K562 (cell line): Measurements from ENCODE around the gene TRPM4. TPM values are rescaled to one million over a fixed set of nuclear protein-coding genes. Genes with fewer than 3 reads are reported as not detected.

Experiments used
- AFF1 ChIP-seq, 2 experiments: fragments of 450-650 bp; IDR thresholded peaks; 2 replicates each; pipeline ENCODE4 v1.6.1; 2018; ENCODE audit warnings: mild to moderate bottlenecking in 2 of 2, low read depth in 1 of 2; ENCODE audit not compliant: partially characterized antibody in 2 of 2
- ESRRA ChIP-seq: fragments of 450-650 bp; IDR thresholded peaks from 2 replicates; pipeline ENCODE4 v1.6.1; 2014; ENCODE audit warnings: low read depth, mild to moderate bottlenecking, moderate library complexity, borderline replicate concordance
- MAFK ChIP-seq: IDR thresholded peaks from 2 replicates; pipeline ENCODE4 v1.6.1; 2011; ENCODE audit warnings: low read length, improper control_type of control experiment
- MEIS2 ChIP-seq: fragments of 450-650 bp; IDR thresholded peaks from 2 replicates; pipeline ENCODE4 v1.6.1; 2014; ENCODE audit warnings: mild to moderate bottlenecking; ENCODE audit not compliant: partially characterized antibody
- RBM14 ChIP-seq: fragments of 200-400 bp; formaldehyde crosslinking; IDR thresholded peaks from 2 replicates; pipeline ENCODE4 v1.6.1; 2018; ENCODE audit warnings: low read depth, mild to moderate bottlenecking, low read length, moderate library complexity, borderline replicate concordance; ENCODE audit not compliant: insufficient read depth
- SRSF9 ChIP-seq: fragments of 200-400 bp; formaldehyde crosslinking; IDR thresholded peaks from 2 replicates; pipeline ENCODE4 v1.6.1; 2017; ENCODE audit warnings: low read depth, low read length, borderline replicate concordance
- VEZF1 ChIP-seq: fragments of 200-800 bp; sonication (Bioruptor generic); IDR thresholded peaks from 2 replicates; pipeline ENCODE4 v1.6.1; 2017; ENCODE audit warnings: missing genetic modification characterization, missing compliant biosample characterization
- ZNF24 ChIP-seq: fragments of 450-650 bp; IDR thresholded peaks from 2 replicates; pipeline ENCODE4 v1.6.1; 2016
- polyA plus RNA-seq, 8 experiments: library from polyadenylated mRNA; depleted of rRNA in 4 of 8; stranded (reverse) in 5 of 8; unstranded in 3 of 8; fragments of >200 nt; fragmentation: Nextera tagmentation in 2 of 8; fragmentation: Illumina TruSeq in 1 of 8; extraction: Ambion mirVana in 2 of 8; extraction: Trizol in 1 of 8; gene quantifications; 2 replicates each; pipeline versions ENCODE4 v1.2.1 to v1.2.3, GENCODE V29; 2011 to 2014; ENCODE audit warnings: inconsistent platforms in 1 of 8, missing spikeins in 1 of 8
- total RNA-seq, 7 experiments: library from RNA; depleted of rRNA in 6 of 7; stranded (reverse); fragments of >200 nt in 6 of 7; fragmentation: Illumina TruSeq in 2 of 7; extraction: Trizol in 2 of 7; gene quantifications; 2 replicates each; pipeline versions ENCODE4 v1.2.1 to v1.2.3, GENCODE V29; 2011 to 2021; ENCODE audit warnings: low replicate concordance in 1 of 7
- TF ChIP-seq, protein P1 (sequence below): fragments of 250-450 bp; sonication (Bioruptor Pico); IDR thresholded peaks from 2 replicates; pipeline ENCODE4 v1.5.0; 2022; ENCODE audit warnings: mild to moderate bottlenecking
- TF ChIP-seq, protein P2 (sequence below): fragments of 450-650 bp; IDR thresholded peaks from 2 replicates; pipeline ENCODE4 v1.6.1; 2016; ENCODE audit warnings: low read depth

TRPM4 gene
- total and polyA plus RNA-seq, 9 of the 15 experiments (the other 6 are each of a cell fraction or from before 2014, with no cell fraction given) = 6.5 to 45.4 (median 15.2) TPM

GRCh38 chr19:49118565-49119410 lies 38.8 kb upstream of the TRPM4 start, which contains the start of gene C19orf73 (continued):
- TF ChIP-seq, protein P1, sequence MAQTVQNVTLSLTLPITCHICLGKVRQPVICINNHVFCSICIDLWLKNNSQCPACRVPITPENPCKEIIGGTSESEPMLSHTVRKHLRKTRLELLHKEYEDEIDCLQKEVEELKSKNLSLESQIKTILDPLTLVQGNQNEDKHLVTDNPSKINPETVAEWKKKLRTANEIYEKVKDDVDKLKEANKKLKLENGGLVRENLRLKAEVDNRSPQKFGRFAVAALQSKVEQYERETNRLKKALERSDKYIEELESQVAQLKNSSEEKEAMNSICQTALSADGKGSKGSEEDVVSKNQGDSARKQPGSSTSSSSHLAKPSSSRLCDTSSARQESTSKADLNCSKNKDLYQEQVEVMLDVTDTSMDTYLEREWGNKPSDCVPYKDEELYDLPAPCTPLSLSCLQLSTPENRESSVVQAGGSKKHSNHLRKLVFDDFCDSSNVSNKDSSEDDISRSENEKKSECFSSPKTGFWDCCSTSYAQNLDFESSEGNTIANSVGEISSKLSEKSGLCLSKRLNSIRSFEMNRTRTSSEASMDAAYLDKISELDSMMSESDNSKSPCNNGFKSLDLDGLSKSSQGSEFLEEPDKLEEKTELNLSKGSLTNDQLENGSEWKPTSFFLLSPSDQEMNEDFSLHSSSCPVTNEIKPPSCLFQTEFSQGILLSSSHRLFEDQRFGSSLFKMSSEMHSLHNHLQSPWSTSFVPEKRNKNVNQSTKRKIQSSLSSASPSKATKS = no peak
- no peak for TF ChIP-seq MAFK
- no peak for TF ChIP-seq ZNF24
- TF ChIP-seq ESRRA = no peak
- TF ChIP-seq, protein P2, sequence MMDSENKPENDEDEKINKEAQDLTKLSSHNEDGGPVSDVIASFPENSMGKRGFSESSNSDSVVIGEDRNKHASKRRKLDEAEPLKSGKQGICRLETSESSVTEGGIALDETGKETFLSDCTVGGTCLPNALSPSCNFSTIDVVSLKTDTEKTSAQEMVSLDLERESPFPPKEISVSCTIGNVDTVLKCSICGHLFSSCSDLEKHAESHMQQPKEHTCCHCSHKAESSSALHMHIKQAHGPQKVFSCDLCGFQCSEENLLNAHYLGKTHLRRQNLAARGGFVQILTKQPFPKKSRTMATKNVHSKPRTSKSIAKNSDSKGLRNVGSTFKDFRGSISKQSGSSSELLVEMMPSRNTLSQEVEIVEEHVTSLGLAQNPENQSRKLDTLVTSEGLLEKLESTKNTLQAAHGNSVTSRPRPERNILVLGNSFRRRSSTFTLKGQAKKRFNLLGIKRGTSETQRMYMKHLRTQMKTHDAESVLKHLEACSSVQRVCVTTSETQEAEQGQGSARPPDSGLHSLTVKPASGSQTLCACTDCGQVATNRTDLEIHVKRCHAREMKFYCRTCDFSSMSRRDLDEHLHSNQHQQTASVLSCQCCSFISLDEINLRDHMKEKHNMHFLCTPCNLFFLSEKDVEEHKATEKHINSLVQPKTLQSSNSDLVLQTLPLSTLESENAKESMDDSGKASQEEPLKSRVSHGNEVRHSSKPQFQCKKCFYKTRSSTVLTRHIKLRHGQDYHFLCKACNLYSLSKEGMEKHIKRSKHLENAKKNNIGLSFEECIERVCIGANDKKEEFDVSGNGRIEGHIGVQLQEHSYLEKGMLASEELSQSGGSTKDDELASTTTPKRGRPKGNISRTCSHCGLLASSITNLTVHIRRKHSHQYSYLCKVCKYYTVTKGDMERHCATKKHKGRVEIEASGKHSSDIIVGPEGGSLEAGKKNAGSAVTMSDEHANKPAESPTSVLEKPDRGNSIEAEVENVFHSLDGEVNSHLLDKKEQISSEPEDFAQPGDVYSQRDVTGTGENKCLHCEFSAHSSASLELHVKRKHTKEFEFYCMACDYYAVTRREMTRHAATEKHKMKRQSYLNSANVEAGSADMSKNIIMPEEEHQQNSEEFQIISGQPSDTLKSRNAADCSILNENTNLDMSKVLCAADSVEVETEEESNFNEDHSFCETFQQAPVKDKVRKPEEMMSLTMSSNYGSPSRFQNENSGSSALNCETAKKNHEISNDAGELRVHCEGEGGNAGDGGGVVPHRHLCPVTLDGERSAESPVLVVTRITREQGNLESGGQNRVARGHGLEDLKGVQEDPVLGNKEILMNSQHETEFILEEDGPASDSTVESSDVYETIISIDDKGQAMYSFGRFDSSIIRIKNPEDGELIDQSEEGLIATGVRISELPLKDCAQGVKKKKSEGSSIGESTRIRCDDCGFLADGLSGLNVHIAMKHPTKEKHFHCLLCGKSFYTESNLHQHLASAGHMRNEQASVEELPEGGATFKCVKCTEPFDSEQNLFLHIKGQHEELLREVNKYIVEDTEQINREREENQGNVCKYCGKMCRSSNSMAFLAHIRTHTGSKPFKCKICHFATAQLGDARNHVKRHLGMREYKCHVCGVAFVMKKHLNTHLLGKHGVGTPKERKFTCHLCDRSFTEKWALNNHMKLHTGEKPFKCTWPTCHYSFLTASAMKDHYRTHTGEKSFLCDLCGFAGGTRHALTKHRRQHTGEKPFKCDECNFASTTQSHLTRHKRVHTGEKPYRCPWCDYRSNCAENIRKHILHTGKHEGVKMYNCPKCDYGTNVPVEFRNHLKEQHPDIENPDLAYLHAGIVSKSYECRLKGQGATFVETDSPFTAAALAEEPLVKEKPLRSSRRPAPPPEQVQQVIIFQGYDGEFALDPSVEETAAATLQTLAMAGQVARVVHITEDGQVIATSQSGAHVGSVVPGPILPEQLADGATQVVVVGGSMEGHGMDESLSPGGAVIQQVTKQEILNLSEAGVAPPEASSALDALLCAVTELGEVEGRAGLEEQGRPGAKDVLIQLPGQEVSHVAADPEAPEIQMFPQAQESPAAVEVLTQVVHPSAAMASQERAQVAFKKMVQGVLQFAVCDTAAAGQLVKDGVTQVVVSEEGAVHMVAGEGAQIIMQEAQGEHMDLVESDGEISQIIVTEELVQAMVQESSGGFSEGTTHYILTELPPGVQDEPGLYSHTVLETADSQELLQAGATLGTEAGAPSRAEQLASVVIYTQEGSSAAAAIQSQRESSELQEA = no peak
- TF ChIP-seq SRSF9 = no peak
- TF ChIP-seq AFF1 (IDR thresholded peaks at IDR 0.05; ENCODE audit: low read depth in 1 of 2, partially characterized antibody in 2 of 2) = no peak
- no peak for TF ChIP-seq MEIS2
- no peak for TF ChIP-seq RBM14
- TF ChIP-seq VEZF1 = peak; percentile 82
